GM23248 (cell line): ENCODE measurements around the gene MAT2A. TPM values are rescaled to one million over a fixed set of nuclear protein-coding genes. Genes with fewer than 3 reads are reported as not detected.
A peak's percentile ranks its signal among the peaks of the same experiment; 100 is the strongest.

Experiments
- DNase-seq: peaks from one replicate; pipeline ENCODE4 v3.0.0-alpha.2; 2015
- H2AFZ ChIP-seq: fragments of 200-600 bp; sonication (generic); 2 replicates; pipeline ENCODE4 v1.6.1; 2016; ENCODE audit warnings: antibody characterized with exemption
- H3F3A ChIP-seq: fragments of 200-600 bp; sonication (generic); 2 replicates; pipeline ENCODE4 v1.6.1; 2016; ENCODE audit warnings: mild to moderate bottlenecking, antibody characterized with exemption, mixed run types; ENCODE audit not compliant: insufficient read depth
- H3K27ac ChIP-seq: fragments of 200-600 bp; sonication (generic); 2 replicates; pipeline ENCODE4 v1.5.1; 2016; ENCODE audit warnings: mild to moderate bottlenecking
- H3K27me3 ChIP-seq: fragments of 200-600 bp; sonication (generic); replicated peaks from 2 replicates; pipeline ENCODE4 v1.6.1; 2016; ENCODE audit warnings: mild to moderate bottlenecking; ENCODE audit not compliant: insufficient read depth
- H3K36me3 ChIP-seq: fragments of 200-600 bp; sonication (generic); 2 replicates; pipeline ENCODE4 v1.6.1; 2016; ENCODE audit warnings: low read depth, mild to moderate bottlenecking
- H3K4me1 ChIP-seq: fragments of 200-600 bp; sonication (generic); 2 replicates; pipeline ENCODE4 v1.6.1; 2016; ENCODE audit warnings: mild to moderate bottlenecking; ENCODE audit not compliant: insufficient read depth
- H3K4me2 ChIP-seq: fragments of 200-600 bp; sonication (generic); one replicate; pipeline ENCODE4 v1.6.1; 2016; ENCODE audit warnings: mild to moderate bottlenecking; ENCODE audit not compliant: unreplicated experiment
- H3K4me3 ChIP-seq: fragments of 200-600 bp; sonication (generic); 2 replicates; pipeline ENCODE4 v1.5.1; 2016; ENCODE audit warnings: mild to moderate bottlenecking
- H3K79me2 ChIP-seq: fragments of 200-600 bp; sonication (generic); 2 replicates; pipeline ENCODE4 v1.6.1; 2016; ENCODE audit warnings: mild to moderate bottlenecking; ENCODE audit not compliant: insufficient read depth
- H3K9ac ChIP-seq: fragments of 200-600 bp; sonication (generic); 2 replicates; pipeline ENCODE4 v1.6.1; 2016; ENCODE audit warnings: mild to moderate bottlenecking
- H3K9me2 ChIP-seq: fragments of 200-600 bp; sonication (generic); 2 replicates; pipeline ENCODE4 v1.6.1; 2016; ENCODE audit warnings: mixed run types, mild to moderate bottlenecking, moderate library complexity; ENCODE audit not compliant: insufficient read depth
- H3K9me3 ChIP-seq: fragments of 200-600 bp; sonication (generic); one replicate; pipeline ENCODE4 v1.6.1; 2017; ENCODE audit warnings: low read depth
- H4K20me1 ChIP-seq: fragments of 200-600 bp; sonication (generic); 2 replicates; pipeline ENCODE4 v1.6.0; 2016; ENCODE audit not compliant: insufficient read depth
- EZH2 ChIP-seq: fragments of 200-600 bp; sonication (generic); IDR thresholded peaks from 2 replicates; pipeline ENCODE4 v1.6.1; 2018; ENCODE audit warnings: antibody characterized with exemption, mild to moderate bottlenecking; ENCODE audit not compliant: insufficient read depth, poor library complexity, severe bottlenecking
- EZH2phosphoT487 ChIP-seq: fragments of 200-600 bp; sonication (generic); IDR thresholded peaks from 2 replicates; pipeline ENCODE4 v1.6.1; 2018; ENCODE audit warnings: antibody characterized with exemption, moderate library complexity, mild to moderate bottlenecking, low read depth; ENCODE audit not compliant: insufficient read depth
- WGBS, 2 experiments: methylation state at CpG; one replicate each; pipeline ENCODE4 v1.1.6; 2015 to 2017; ENCODE audit warnings: low lambda C conversion rate in 2 of 2, low coverage in 1 of 2; ENCODE audit errors: missing lambda C conversion rate in 2 of 2; 5-methylcytosine and 5-hydroxymethylcytosine counted together
- in situ Hi-C: fragments of 300-500 bp; cut with MboI; formaldehyde crosslinking; loops from 2 replicates; pipeline ENCODE4 v1.15.0; 2020
- polyA plus RNA-seq: library from polyadenylated mRNA; unstranded; fragments of >200 nt; fragmentation: Nextera tagmentation; extraction: Ambion mirVana; gene quantifications from 2 replicates; pipeline ENCODE4 v1.2.1, GENCODE V29; 2016
- total RNA-seq: library from RNA; depleted of rRNA; stranded (reverse); fragments of >200 nt; shearing (Covaris generic); gene quantifications from 2 replicates; pipeline ENCODE4 v1.2.3, GENCODE V29; 2014

MAT2A gene
- total and polyA plus RNA-seq, 2 experiments from 2014 or later, result 104 to 217 TPM

DNA sequence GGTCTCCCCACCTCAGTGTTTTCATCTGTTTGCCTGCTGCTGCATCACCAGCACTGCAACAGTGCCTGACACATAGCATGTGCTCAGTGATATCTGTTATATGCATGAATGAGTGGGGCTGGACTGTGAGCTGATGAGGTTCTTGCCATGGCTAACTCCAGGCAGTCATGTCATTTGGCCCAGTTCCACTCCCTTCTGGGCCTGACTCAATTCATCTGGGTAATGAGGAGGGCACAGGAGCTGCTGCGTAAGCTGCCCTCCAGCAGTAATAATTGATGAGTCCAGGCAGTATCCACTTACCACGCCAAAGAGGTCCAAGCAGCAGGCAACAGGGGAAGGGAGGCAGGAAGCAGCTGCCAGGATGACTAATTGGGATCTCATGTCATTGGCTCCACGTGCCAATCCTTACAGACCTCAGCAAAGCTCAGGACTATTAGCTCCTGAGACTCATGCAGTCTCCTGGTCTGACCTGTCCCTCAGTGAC is 34.1 kb upstream of the MAT2A start:
- Histone ChIP-seq H3K9me3 (no peaks in the 10 kb centered on the region), H3K4me1 (peaks cover 43% of the 10 kb centered on the region), H3K79me2 (no peaks in the 10 kb centered on the region), H2AFZ (no peak overlapping the region), H3K4me3 (peak overlapping the region; percentile 12; the same call in 1 of the 2 replicates), H3K4me2 (peak overlapping the region; percentile 47), H3K36me3 (no peaks in the 10 kb centered on the region), H4K20me1 (no peaks in the 10 kb centered on the region), H3F3A (peaks cover 43% of the 10 kb centered on the region), H3K9me2 (no peaks in the 10 kb centered on the region), H3K27me3 (no peaks in the 10 kb centered on the region), H3K27ac (peak overlapping the region; percentile 82), H3K9ac (peak overlapping the region; percentile 58)
- WGBS, 2 experiments, result 2 to 3% methylated on average over 3 of the region's 3 CpGs
- no peak for TF ChIP-seq EZH2phosphoT487
- no peak for TF ChIP-seq EZH2
- in situ Hi-C loops, result no loop called here
- peak; percentile 97 for DNase-seq

DNA sequence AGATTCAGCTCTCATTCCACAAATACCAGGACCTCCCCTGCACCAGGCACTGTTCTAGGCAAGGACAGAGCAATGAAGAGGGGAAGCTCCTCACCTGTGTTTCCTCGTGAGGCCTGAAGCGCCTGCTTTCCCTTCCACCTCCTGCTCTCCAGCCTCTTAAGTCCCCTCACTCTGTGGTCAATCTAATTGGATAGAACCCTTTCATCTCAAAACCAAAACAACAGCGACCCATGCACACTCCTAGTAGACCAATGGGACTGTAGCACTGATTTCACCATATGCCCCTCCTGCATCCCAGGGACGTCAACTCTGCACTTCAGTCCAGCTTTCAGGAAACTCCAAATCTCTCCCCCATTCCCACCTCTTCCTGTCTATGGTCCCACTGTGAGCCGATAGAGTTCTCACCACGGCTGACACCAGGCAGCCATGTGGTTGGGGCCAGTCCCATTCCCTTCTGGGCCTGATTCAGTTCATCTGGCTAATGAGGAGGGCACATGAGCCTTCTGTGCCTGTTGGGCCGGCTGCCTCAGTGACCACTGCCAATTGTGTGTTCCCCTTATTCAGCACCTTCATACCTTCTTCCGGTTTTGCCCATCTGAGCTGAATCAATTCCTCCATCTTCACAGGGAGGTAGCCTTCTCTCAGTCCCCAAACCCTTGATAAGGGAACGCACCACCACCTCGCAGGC is 33.3 kb upstream of the MAT2A start:
- Histone ChIP-seq H3K9ac (peak overlapping the region; percentile 58), H2AFZ (no peak overlapping the region), H4K20me1 (no peaks in the 10 kb centered on the region), H3K79me2 (no peaks in the 10 kb centered on the region), H3K9me2 (no peaks in the 10 kb centered on the region), H3K36me3 (no peaks in the 10 kb centered on the region), H3K27me3 (no peaks in the 10 kb centered on the region), H3K4me2 (peak overlapping the region; percentile 47), H3K9me3 (no peaks in the 10 kb centered on the region), H3K4me3 (no peak overlapping the region), H3K4me1 (peaks cover 43% of the 10 kb centered on the region), H3K27ac (peak overlapping the region; percentile 82), H3F3A (peaks cover 35% of the 10 kb centered on the region)
- WGBS, 2 experiments, result 57 to 67% methylated on average over 10 of the region's 10 CpGs
- DNase-seq, result no peak
- TF ChIP-seq EZH2phosphoT487 (no peak), EZH2 (no peak)
- in situ Hi-C loops, result no loop called here

DNA sequence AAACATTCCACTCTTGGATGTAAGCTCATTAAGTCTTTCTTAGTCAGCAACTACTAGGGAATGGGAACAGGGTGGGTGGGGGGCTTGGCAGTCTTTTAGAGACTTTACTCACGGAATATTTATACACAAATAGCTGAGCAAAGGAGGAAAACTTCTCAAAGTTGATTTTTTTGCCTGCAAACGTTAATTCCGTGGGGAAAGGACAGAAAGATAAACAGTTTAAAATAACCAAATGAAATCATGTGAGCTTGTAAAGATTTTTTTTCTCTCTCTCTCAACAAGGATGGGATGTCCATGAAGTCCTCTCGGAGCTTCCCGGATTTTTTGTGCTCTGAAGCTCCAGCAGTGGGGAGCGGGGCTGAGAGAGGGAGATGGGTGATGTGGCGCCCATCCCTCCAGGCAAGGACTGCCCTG is 32.2 kb upstream of the MAT2A start:
- Histone ChIP-seq H3K4me3 (no peak overlapping the region), H2AFZ (no peak overlapping the region), H3K4me2 (peak overlapping the region; percentile 0), H3K27me3 (no peaks in the 10 kb centered on the region), H3K27ac (peak overlapping the region; percentile 16; the same call in 1 of the 2 replicates), H3K4me1 (peaks cover 43% of the 10 kb centered on the region), H3K9me2 (no peaks in the 10 kb centered on the region), H3K79me2 (no peaks in the 10 kb centered on the region), H3F3A (peaks cover 35% of the 10 kb centered on the region), H3K9ac (no peak overlapping the region), H3K9me3 (no peaks in the 10 kb centered on the region), H4K20me1 (no peaks in the 10 kb centered on the region), H3K36me3 (no peaks in the 10 kb centered on the region)
- in situ Hi-C loops, result no loop called here
- no peak for TF ChIP-seq EZH2phosphoT487
- no peak for TF ChIP-seq EZH2
- 30 to 34% methylated on average over 7 of the region's 7 CpGs for WGBS, 2 experiments
- peak; percentile 53 for DNase-seq

DNA sequence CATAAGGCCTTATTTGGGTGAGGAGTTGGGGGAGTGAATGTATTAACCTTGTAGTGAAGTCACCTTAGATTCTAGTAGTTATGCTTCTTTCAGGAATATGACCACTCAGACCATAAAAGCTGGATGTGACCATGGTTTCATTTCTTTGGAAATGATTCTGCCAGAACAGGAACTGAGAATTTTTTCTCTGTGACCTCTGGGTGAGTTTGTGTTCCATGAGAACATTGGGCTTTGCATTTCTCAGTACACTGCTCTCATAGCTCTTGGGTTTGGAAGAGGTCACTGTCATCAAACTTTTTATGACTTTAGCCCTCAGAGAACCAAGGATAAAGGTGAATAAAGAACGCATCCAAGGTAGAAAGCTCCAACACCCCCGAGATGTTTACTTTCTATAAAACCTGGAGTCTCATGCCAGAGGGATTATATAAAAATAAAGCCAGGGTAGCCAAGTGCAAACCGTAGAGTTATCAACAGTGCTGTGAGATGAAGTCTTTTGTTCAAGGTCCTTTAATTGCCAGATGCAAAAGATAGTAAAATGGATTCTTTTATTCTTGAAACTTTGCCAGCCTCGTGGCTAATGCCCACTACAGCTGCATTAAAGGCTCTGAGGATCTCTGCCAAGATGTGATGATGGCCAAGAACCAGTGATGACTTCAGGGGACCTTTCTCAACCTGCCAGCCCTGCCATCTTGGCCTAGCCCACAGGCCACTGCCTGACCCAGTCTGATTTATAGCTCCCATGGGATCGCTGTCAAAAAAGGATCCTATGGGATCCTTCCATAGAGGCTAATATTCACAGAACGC is 27.8 kb upstream of the MAT2A start:
- Histone ChIP-seq H3K36me3 (no peaks in the 10 kb centered on the region), H3K9me3 (no peaks in the 10 kb centered on the region), H2AFZ (no peak overlapping the region), H3K9me2 (no peaks in the 10 kb centered on the region), H4K20me1 (no peaks in the 10 kb centered on the region), H3K4me3 (no peak overlapping the region), H3K27me3 (no peaks in the 10 kb centered on the region), H3K27ac (no peak overlapping the region), H3K9ac (no peak overlapping the region), H3K4me1 (peaks cover 10% of the 10 kb centered on the region; the same call in 1 of the 2 replicates), H3K79me2 (no peaks in the 10 kb centered on the region), H3K4me2 (no peak overlapping the region), H3F3A (peaks cover 9% of the 10 kb centered on the region; the same call in 1 of the 2 replicates)
- no peak for TF ChIP-seq EZH2phosphoT487
- TF ChIP-seq EZH2, result no peak
- in situ Hi-C loops, result no loop called here
- 89 to 90% methylated on average over 6 of the region's 6 CpGs for WGBS, 2 experiments
- no peak for DNase-seq
